ENCODE data around the gene KLHL35. TPM values are rescaled to one million over a fixed set of nuclear protein-coding genes. Genes with fewer than 3 reads are reported as not detected.

Gene KLHL35
- total RNA-seq, 4 donors from 2014 or later, result 0.17 to 0.42 (median 0.29) TPM; not detected in 1

- WGBS, result 93% methylated on average over 5 of the region's 11 CpGs
- no peaks in the 10 kb centered on the region for H3K36me3 ChIP-seq
- H3K27me3 ChIP-seq, result peaks cover 0 to 19% (median 0%) of the 10 kb centered on the region in 4 donors
- no peaks in the 10 kb centered on the region for H3K9me3 ChIP-seq
- H3K27ac ChIP-seq (replicated peaks in 1 of 4), result no peak overlapping the region
- intact Hi-C loops (cut with DNase I), result no loop called here
- TF ChIP-seq EP300 (IDR thresholded peaks at IDR 0.05) (no peak), CTCF (IDR thresholded peaks at IDR 0.05) (no peak), POLR2AphosphoS5 (IDR thresholded peaks at IDR 0.05) (no peak), POLR2A (IDR thresholded peaks at IDR 0.05; ENCODE audit: low read depth) (no peak)
- peaks cover 0 to 9% (median 2%) of the 10 kb centered on the region in 4 donors for H3K4me1 ChIP-seq
- no peak for DNase-seq (ENCODE audit: extremely low spot score)
- no peak overlapping the region for H3K4me3 ChIP-seq
Observed at GRCh38 chr11:75449776-75450175, 16.8 kb upstream of the KLHL35 start.

- Histone ChIP-seq H3K4me1 (peaks cover 0 to 6% (median 2%) of the 10 kb centered on the region in 4 donors), H3K27me3 (peaks cover 0 to 19% (median 0%) of the 10 kb centered on the region in 4 donors), H3K4me3 (no peak overlapping the region), H3K27ac (replicated peaks in 1 of 4) (no peak overlapping the region), H3K36me3 (no peaks in the 10 kb centered on the region), H3K9me3 (no peaks in the 10 kb centered on the region)
- no peak for DNase-seq (ENCODE audit: extremely low spot score)
- intact Hi-C loops (cut with DNase I), result no loop called here
- TF ChIP-seq CTCF (IDR thresholded peaks at IDR 0.05) (no peak), EP300 (IDR thresholded peaks at IDR 0.05) (no peak), POLR2A (IDR thresholded peaks at IDR 0.05; ENCODE audit: low read depth) (no peak), POLR2AphosphoS5 (IDR thresholded peaks at IDR 0.05) (no peak)
- WGBS, result 93% methylated on average over 3 of the region's 10 CpGs
Observed at GRCh38 chr11:75449271-75449670, 16.3 kb upstream of the KLHL35 start.

- H3K36me3 ChIP-seq, result peaks cover 0 to 6% (median 0%) of the 10 kb centered on the region in 4 donors
- intact Hi-C loops (cut with DNase I), result no loop called here
Observed at GRCh38 chr11:75447415-75447814, 14.4 kb upstream of the KLHL35 start.

GRCh38 chr11:75445315-75445953, 12.4 kb upstream of the KLHL35 start:
- no peaks in the 10 kb centered on the region for H3K9me3 ChIP-seq
- no peaks in the 10 kb centered on the region for H3K27me3 ChIP-seq
- peaks cover 0 to 10% (median 0%) of the 10 kb centered on the region in 4 donors for H3K36me3 ChIP-seq
- WGBS, result 6% methylated on average over 6 of the region's 6 CpGs
- no peak for TF ChIP-seq EP300 (IDR thresholded peaks at IDR 0.05)
- TF ChIP-seq POLR2AphosphoS5 (IDR thresholded peaks at IDR 0.05), result peak in 1 of 2 donors; percentile 45
- no peak for TF ChIP-seq POLR2A (IDR thresholded peaks at IDR 0.05; ENCODE audit: low read depth)
- TF ChIP-seq CTCF (IDR thresholded peaks at IDR 0.05), result peak; percentile 94 to 97 (median 96)
- no peak overlapping the region for H3K4me3 ChIP-seq
- intact Hi-C loops (cut with DNase I), result loop anchor here (1.0 kb wide), 1 partner anchor 86 kb away; no protein-coding TSS in a partner anchor
- H3K4me1 ChIP-seq, result peaks cover 0 to 13% (median 6%) of the 10 kb centered on the region in 4 donors
- DNase-seq (ENCODE audit: extremely low spot score), result peak; percentile 94
- H3K27ac ChIP-seq (replicated peaks in 1 of 4), result no peak overlapping the region

More at GRCh38 chr11:75447415-75447814, 14.4 kb upstream of the KLHL35 start:
- no peak for DNase-seq (ENCODE audit: extremely low spot score)
- TF ChIP-seq POLR2A (IDR thresholded peaks at IDR 0.05; ENCODE audit: low read depth) (no peak), CTCF (IDR thresholded peaks at IDR 0.05) (no peak), EP300 (IDR thresholded peaks at IDR 0.05) (no peak), POLR2AphosphoS5 (IDR thresholded peaks at IDR 0.05) (no peak)
- 75% methylated on average over 5 of the region's 5 CpGs for WGBS
- Histone ChIP-seq H3K9me3 (no peaks in the 10 kb centered on the region), H3K27ac (replicated peaks in 1 of 4) (no peak overlapping the region), H3K4me1 (peaks cover 0 to 4% (median 2%) of the 10 kb centered on the region in 4 donors), H3K4me3 (no peak overlapping the region), H3K27me3 (peaks cover 0 to 16% (median 0%) of the 10 kb centered on the region in 4 donors)
